Keratinocyte (primary cell): ENCODE results near the gene MGAT5B. TPM values are rescaled to one million over a fixed set of nuclear protein-coding genes. Genes with fewer than 3 reads are reported as not detected.
"Not testable (repeated sequence)": the region's sequence is repeated elsewhere in the genome, so short reads cannot be mapped to it uniquely, and the experiment has no call there.

Experiments used
- DNase-seq: peaks from one replicate; pipeline ENCODE4 v3.0.0-alpha.2; 2011; ENCODE audit warnings: low read depth, missing footprints, low spot score
- FAIRE-seq: peaks from 2 replicates; lab custom pipeline; 2011; peaks lifted over from hg19 to GRCh38; lab: Jason Lieb, UNC
- H2AFZ ChIP-seq: 2 replicates; pipeline ENCODE4 v1.6.0; 2012; ENCODE audit warnings: low read length, control low read depth, inconsistent platforms; ENCODE audit not compliant: control insufficient read depth
- H3K27ac ChIP-seq: 2 replicates; pipeline ENCODE4 v1.5.1; 2011; ENCODE audit warnings: low read length; ENCODE audit not compliant: control insufficient read depth, insufficient read depth
- H3K27me3 ChIP-seq: 3 replicates; pipeline ENCODE4 v1.6.0; 2011; ENCODE audit warnings: low read length; ENCODE audit not compliant: control insufficient read depth, insufficient read depth; ENCODE audit errors: extremely low read depth
- H3K36me3 ChIP-seq, 2 experiments: 2 replicates in 1 of 2; 3 replicates in 1 of 2; pipeline ENCODE4 v1.5.1; 2011; ENCODE audit warnings: low read length in 2 of 2, mild to moderate bottlenecking in 1 of 2; ENCODE audit not compliant: control insufficient read depth in 2 of 2, insufficient read depth in 2 of 2; ENCODE audit errors: extremely low read depth in 1 of 2
- H3K4me1 ChIP-seq: 3 replicates; pipeline ENCODE4 v1.5.1; 2011; ENCODE audit warnings: low read length; ENCODE audit not compliant: control insufficient read depth, insufficient read depth; ENCODE audit errors: extremely low read depth
- H3K4me2 ChIP-seq: 3 replicates; pipeline ENCODE4 v1.6.0; 2011; ENCODE audit warnings: low read depth, low read length; ENCODE audit not compliant: control insufficient read depth, insufficient read depth; ENCODE audit errors: extremely low read depth
- H3K4me3 ChIP-seq, 3 experiments: fragments of 200-600 bp in 1 of 3; sonication (generic) in 1 of 3; 2 replicates in 2 of 3; 3 replicates in 1 of 3; pipeline ENCODE4 v1.5.1; 2011 to 2016; ENCODE audit warnings: low read length in 3 of 3, mild to moderate bottlenecking in 3 of 3, control low read depth in 2 of 3, inconsistent platforms in 1 of 3, low read depth in 1 of 3, mixed read lengths in 1 of 3, mixed run types in 1 of 3, moderate library complexity in 1 of 3; ENCODE audit not compliant: control insufficient read depth in 2 of 3, insufficient read depth in 2 of 3; ENCODE audit errors: extremely low read depth in 1 of 3
- H3K79me2 ChIP-seq: 2 replicates; pipeline ENCODE4 v1.6.0; 2012; ENCODE audit warnings: low read length; ENCODE audit not compliant: control insufficient read depth, insufficient read depth
- H3K9ac ChIP-seq: 3 replicates; pipeline ENCODE4 v1.6.0; 2011; ENCODE audit warnings: low read length; ENCODE audit not compliant: control insufficient read depth, insufficient read depth; ENCODE audit errors: extremely low read depth
- H3K9me1 ChIP-seq: 3 replicates; pipeline ENCODE4 v1.6.0; 2011; ENCODE audit warnings: low read length; ENCODE audit not compliant: control insufficient read depth, insufficient read depth; ENCODE audit errors: extremely low read depth
- H3K9me3 ChIP-seq: 2 replicates; pipeline ENCODE4 v1.5.1; 2012; ENCODE audit warnings: low read depth, low read length; ENCODE audit not compliant: control insufficient read depth
- H4K20me1 ChIP-seq: 3 replicates; pipeline ENCODE4 v1.6.0; 2011; ENCODE audit warnings: low read length; ENCODE audit not compliant: control insufficient read depth, insufficient read depth; ENCODE audit errors: extremely low read depth
- EZH2 ChIP-seq: IDR thresholded peaks from one replicate; pipeline ENCODE4 v1.6.1; 2012; ENCODE audit warnings: inconsistent platforms, mild to moderate bottlenecking, low read length, moderate library complexity
- dilution Hi-C: fragments of 300-500 bp; cut with MboI; formaldehyde crosslinking; loops from one replicate; pipeline ENCODE4 v1.7.0; 2020; ENCODE audit warnings: low sequenced_read_pairs; ENCODE audit not compliant: extremely low pct_ligation_motif_present
- polyA plus RNA-seq, 5 experiments: library from polyadenylated mRNA; depleted of rRNA in 3 of 5; stranded (reverse) in 3 of 5; stranded (forward) in 1 of 5; unstranded in 1 of 5; fragments of >200 nt; gene quantifications; 1 replicate in 1 of 5; 2 replicates in 3 of 5; 3 replicates in 1 of 5; pipeline versions ENCODE4 v1.2.1 to v1.2.3, GENCODE V29; 2011 to 2012; ENCODE audit warnings: missing spikeins in 2 of 5, low read depth in 1 of 5, low replicate concordance in 1 of 5
- TF ChIP-seq, protein P1 (sequence below), 3 experiments: IDR thresholded peaks in 1 of 3; conservative IDR thresholded peaks in 1 of 3; optimal IDR thresholded peaks in 1 of 3; 2 replicates in 2 of 3; 3 replicates in 1 of 3; pipeline versions ENCODE3 to v1.5.1; 2011; ENCODE audit warnings: low read length in 3 of 3, mild to moderate bottlenecking in 3 of 3, moderate library complexity in 2 of 3, control low read depth in 1 of 3, inconsistent platforms in 1 of 3; ENCODE audit not compliant: insufficient read depth in 2 of 3; ENCODE audit errors: extremely low read depth in 1 of 3

The MGAT5B gene
- polyA plus RNA-seq, 1 donor (not counting 4 experiments of a cell fraction or from before 2014, with no cell fraction given): 0.29 TPM

- FAIRE-seq (no peak), DNase-seq (no peak)
- Histone ChIP-seq H3K4me3 (no peak overlapping the region), H3K36me3 (no peaks in the 10 kb centered on the region), H3K4me2 (no peak overlapping the region), H3K4me1 (no peaks in the 10 kb centered on the region), H4K20me1 (no peaks in the 10 kb centered on the region), H3K27ac (no peak overlapping the region), H3K9ac (no peak overlapping the region), H3K9me1 (no peaks in the 10 kb centered on the region), H2AFZ (no peak overlapping the region), H3K9me3 (no peaks in the 10 kb centered on the region), H3K27me3 (peaks cover 22% of the 10 kb centered on the region), H3K79me2 (no peaks in the 10 kb centered on the region)
- TF ChIP-seq EZH2: no peak
- TF ChIP-seq, protein P1, sequence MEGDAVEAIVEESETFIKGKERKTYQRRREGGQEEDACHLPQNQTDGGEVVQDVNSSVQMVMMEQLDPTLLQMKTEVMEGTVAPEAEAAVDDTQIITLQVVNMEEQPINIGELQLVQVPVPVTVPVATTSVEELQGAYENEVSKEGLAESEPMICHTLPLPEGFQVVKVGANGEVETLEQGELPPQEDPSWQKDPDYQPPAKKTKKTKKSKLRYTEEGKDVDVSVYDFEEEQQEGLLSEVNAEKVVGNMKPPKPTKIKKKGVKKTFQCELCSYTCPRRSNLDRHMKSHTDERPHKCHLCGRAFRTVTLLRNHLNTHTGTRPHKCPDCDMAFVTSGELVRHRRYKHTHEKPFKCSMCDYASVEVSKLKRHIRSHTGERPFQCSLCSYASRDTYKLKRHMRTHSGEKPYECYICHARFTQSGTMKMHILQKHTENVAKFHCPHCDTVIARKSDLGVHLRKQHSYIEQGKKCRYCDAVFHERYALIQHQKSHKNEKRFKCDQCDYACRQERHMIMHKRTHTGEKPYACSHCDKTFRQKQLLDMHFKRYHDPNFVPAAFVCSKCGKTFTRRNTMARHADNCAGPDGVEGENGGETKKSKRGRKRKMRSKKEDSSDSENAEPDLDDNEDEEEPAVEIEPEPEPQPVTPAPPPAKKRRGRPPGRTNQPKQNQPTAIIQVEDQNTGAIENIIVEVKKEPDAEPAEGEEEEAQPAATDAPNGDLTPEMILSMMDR (optimal IDR thresholded peaks at IDR 0.05 in 1 of 3, IDR thresholded peaks at IDR 0.05 in 1 of 3, conservative IDR thresholded peaks at IDR 0.05 in 1 of 3; ENCODE audit: extremely low read depth in 1 of 3, insufficient read depth in 2 of 3, low read length in 3 of 3): no peak
- dilution Hi-C loops: no loop called here
These were observed 21.2 kb upstream of the MGAT5B start for GRCh38 chr17:76847031-76847430.

DNA sequence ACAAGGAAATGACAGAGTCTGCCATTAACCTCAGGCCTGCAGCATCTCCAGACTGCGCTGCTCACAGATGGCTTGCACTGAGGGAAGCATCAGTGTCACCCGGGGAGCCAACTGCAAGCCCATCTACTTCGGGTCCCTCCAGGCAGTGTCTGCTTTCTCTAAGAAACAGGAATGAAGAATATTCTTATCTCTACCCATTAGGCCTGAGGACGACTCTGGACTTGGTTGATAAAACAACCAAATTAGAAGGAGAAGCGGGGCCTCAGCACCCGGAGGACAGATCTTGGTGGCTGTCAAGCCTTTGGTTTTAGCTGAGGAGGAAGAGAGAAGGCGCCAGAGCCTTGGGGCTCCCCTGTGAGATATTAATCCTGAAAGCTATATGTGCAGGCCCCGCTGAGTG, 19.5 kb upstream of the MGAT5B start:
- Histone ChIP-seq H3K27me3 (peaks cover 14% of the 10 kb centered on the region), H3K9ac (no peak overlapping the region), H3K9me1 (no peaks in the 10 kb centered on the region), H2AFZ (no peak overlapping the region), H3K4me3 (no peak overlapping the region), H3K27ac (no peak overlapping the region), H4K20me1 (no peaks in the 10 kb centered on the region), H3K4me2 (no peak overlapping the region), H3K4me1 (no peaks in the 10 kb centered on the region), H3K36me3 (no peaks in the 10 kb centered on the region), H3K9me3 (no peaks in the 10 kb centered on the region), H3K79me2 (no peaks in the 10 kb centered on the region)
- TF ChIP-seq, protein P1 (optimal IDR thresholded peaks at IDR 0.05 in 1 of 3, IDR thresholded peaks at IDR 0.05 in 1 of 3, conservative IDR thresholded peaks at IDR 0.05 in 1 of 3; ENCODE audit: extremely low read depth in 1 of 3, insufficient read depth in 2 of 3, low read length in 3 of 3): no peak
- no peak for TF ChIP-seq EZH2
- no peak for FAIRE-seq
- no peak for DNase-seq
- dilution Hi-C loops: no loop called here

DNA sequence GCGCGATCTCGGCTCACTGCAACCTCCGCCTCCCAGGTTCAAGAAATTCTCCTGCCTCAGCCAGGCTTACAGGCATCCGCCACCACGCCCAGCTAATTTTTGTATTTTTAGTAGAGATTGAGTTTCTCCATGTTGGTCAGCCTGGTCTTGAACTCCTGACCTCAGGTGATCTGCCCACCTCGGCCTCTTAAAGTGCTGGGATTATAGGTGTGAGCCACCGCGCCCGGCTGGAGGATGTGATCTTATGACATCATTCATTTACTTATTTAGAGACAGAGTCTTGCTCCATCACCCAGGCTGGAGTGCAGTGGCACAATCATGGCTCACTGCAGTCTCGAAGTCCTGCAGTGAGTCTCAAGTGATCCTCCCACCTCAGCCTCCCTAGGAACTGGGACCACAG, 19.0 kb upstream of the MGAT5B start:
- dilution Hi-C loops, H3K27ac ChIP-seq, H3K27me3 ChIP-seq, H2AFZ ChIP-seq, H3K9ac ChIP-seq, FAIRE-seq, H4K20me1 ChIP-seq, H3K4me2 ChIP-seq, H3K4me3 ChIP-seq, H3K36me3 ChIP-seq, H3K9me1 ChIP-seq, H3K4me1 ChIP-seq, H3K9me3 ChIP-seq, DNase-seq, H3K79me2 ChIP-seq: not testable (repeated sequence)
